PC-3 (cell line): Measurements from ENCODE around the gene DDAH2. TPM values are rescaled to one million over a fixed set of nuclear protein-coding genes. Genes with fewer than 3 reads are reported as not detected.

ENCODE experiments used
- ATAC-seq: fragments of 200-7000 bp; cut with Tn5 transposase; 2 replicates; pipeline ENCODE4 v1.9.1; 2020; ENCODE audit warnings: mild to moderate bottlenecking, moderate library complexity
- BruUV-seq: library from RNA; stranded (reverse); fragments of 400-500 nt; replicated peaks from 2 replicates; lab custom pipeline; 2021; lab: Mats Ljungman, UMichigan
- CTCF ChIA-PET: fragments of 300-600 bp; sonication (Branson Sonifier 250); formaldehyde crosslinking; loops from one replicate; lab custom pipeline; 2022; ENCODE audit warnings: antibody characterized with exemption; lab: Charles Lee
- POLR2A ChIA-PET: fragments of 300-600 bp; sonication (Branson Sonifier 250); formaldehyde crosslinking; loops from one replicate; lab custom pipeline; 2022; ENCODE audit warnings: antibody characterized with exemption; ENCODE audit not compliant: unreplicated experiment; lab: Charles Lee
- DNase-seq: peaks from one replicate; pipeline ENCODE4 v3.0.0-alpha.2; 2015
- H2AFZ ChIP-seq: fragments of 300-600 bp; sonication (generic); 2 replicates; pipeline ENCODE4 v1.6.0; 2016; ENCODE audit warnings: antibody characterized with exemption, low read length
- H3F3A ChIP-seq: fragments of 300-600 bp; sonication (generic); one replicate; pipeline ENCODE4 v1.6.0; 2017; ENCODE audit warnings: antibody characterized with exemption, low read length, control low read depth, mild to moderate bottlenecking; ENCODE audit not compliant: unreplicated experiment
- H3K27ac ChIP-seq: fragments of 300-600 bp; sonication (generic); 2 replicates; pipeline ENCODE4 v1.5.1; 2016; ENCODE audit warnings: mild to moderate bottlenecking, low read length
- H3K27me3 ChIP-seq: fragments of 300-600 bp; sonication (generic); 2 replicates; pipeline ENCODE4 v1.6.1; 2016; ENCODE audit warnings: low read length, mixed read lengths
- H3K36me3 ChIP-seq: fragments of 300-600 bp; sonication (generic); 2 replicates; pipeline ENCODE4 v1.6.1; 2016; ENCODE audit warnings: low read depth, mixed run types, low read length, mixed read lengths
- H3K4me1 ChIP-seq: fragments of 300-600 bp; sonication (generic); 2 replicates; pipeline ENCODE4 v1.5.1; 2016; ENCODE audit warnings: low read length; ENCODE audit not compliant: insufficient read depth
- H3K4me2 ChIP-seq: fragments of 300-600 bp; sonication (generic); 2 replicates; pipeline ENCODE4 v1.6.0; 2016; ENCODE audit warnings: low read length
- H3K4me3 ChIP-seq: fragments of 300-600 bp; sonication (generic); 2 replicates; pipeline ENCODE4 v1.5.1; 2016; ENCODE audit warnings: mild to moderate bottlenecking, low read length, mixed read lengths
- H3K79me2 ChIP-seq: fragments of 300-600 bp; sonication (generic); 2 replicates; pipeline ENCODE4 v1.6.1; 2017; ENCODE audit warnings: low read length, mixed read lengths
- H3K9ac ChIP-seq: fragments of 300-600 bp; sonication (generic); 2 replicates; pipeline ENCODE4 v1.6.0; 2016; ENCODE audit warnings: mild to moderate bottlenecking, low read length
- H3K9me2 ChIP-seq: fragments of 300-600 bp; sonication (generic); replicated peaks from 2 replicates; pipeline ENCODE4 v1.6.1; 2016; ENCODE audit warnings: mixed run types, low read length, mixed read lengths
- H3K9me3 ChIP-seq: fragments of 300-600 bp; sonication (generic); 2 replicates; pipeline ENCODE4 v1.6.1; 2016; ENCODE audit warnings: low read length, mixed read lengths
- H4K20me1 ChIP-seq: fragments of 300-600 bp; sonication (generic); 2 replicates; pipeline ENCODE4 v1.6.1; 2016; ENCODE audit warnings: low read length, mixed read lengths
- CTCF ChIP-seq: fragments of 300-600 bp; sonication (generic); conservative IDR thresholded peaks from 2 replicates; pipeline ENCODE4 v1.5.1; 2017; ENCODE audit warnings: antibody characterized with exemption, low read depth, mild to moderate bottlenecking, low read length
- EZH2 ChIP-seq: fragments of 300-600 bp; sonication (generic); IDR thresholded peaks from one replicate; pipeline ENCODE4 v1.6.1; 2017; ENCODE audit warnings: antibody characterized with exemption, mild to moderate bottlenecking, low read length; ENCODE audit not compliant: unreplicated experiment
- EZH2phosphoT487 ChIP-seq: fragments of 300-600 bp; sonication (generic); IDR thresholded peaks from 2 replicates; pipeline ENCODE4 v1.6.1; 2018; ENCODE audit warnings: mild to moderate bottlenecking, antibody characterized with exemption, low read length, borderline replicate concordance
- intact Hi-C: fragments of 100-400 bp; cut with micrococcal nuclease; formaldehyde crosslinking; loops from 2 replicates; pipeline ENCODE4 v1.9.0; 2023
- total RNA-seq: library from RNA; depleted of rRNA; stranded (reverse); fragments of >200 nt; gene quantifications from 2 replicates; pipeline ENCODE4 v1.2.3, GENCODE V29; 2014

Gene DDAH2
- total RNA-seq, 1 experiment from 2014 or later, result 65.5 TPM

GRCh38 chr6:31692353-31692752 lies 36.7 kb downstream of the DDAH2 start:
- H3K9me3 ChIP-seq, result no peaks in the 10 kb centered on the region

GRCh38 chr6:31691564-31692108 lies 37.5 kb downstream of the DDAH2 start:
- H3F3A ChIP-seq, result no peaks in the 10 kb centered on the region
- POLR2A ChIA-PET, result no interaction called here
- CTCF ChIA-PET, result no interaction called here

More at GRCh38 chr6:31692353-31692752, 36.7 kb downstream of the DDAH2 start:
- no peaks in the 10 kb centered on the region for H3K79me2 ChIP-seq
- DNase-seq, result no peak
- no peak overlapping the region for H2AFZ ChIP-seq
- no peaks in the 10 kb centered on the region for H3K9me2 ChIP-seq
- TF ChIP-seq EZH2 (no peak), EZH2phosphoT487 (no peak), CTCF (no peak)
- BruUV-seq, result no TSS peak
- H3K27ac ChIP-seq, result no peak overlapping the region
- no peak overlapping the region for H3K4me3 ChIP-seq
- no peaks in the 10 kb centered on the region for H4K20me1 ChIP-seq
- no peak overlapping the region for H3K4me2 ChIP-seq
- intact Hi-C loops, result no loop called here
- CTCF ChIA-PET, result no interaction called here
- POLR2A ChIA-PET, result no interaction called here
- peaks cover 8% of the 10 kb centered on the region; the same call in 1 of the 2 replicates for H3K36me3 ChIP-seq
- no peaks in the 10 kb centered on the region for H3K27me3 ChIP-seq
- H3K9ac ChIP-seq, result no peak overlapping the region
- H3F3A ChIP-seq, result no peaks in the 10 kb centered on the region
- ATAC-seq, result no peak
- H3K4me1 ChIP-seq, result 0 out of 2 replicates have a peak, but pooled peaks cover 3% of the 10 kb centered on the region

More at GRCh38 chr6:31691564-31692108, 37.5 kb downstream of the DDAH2 start:
- TF ChIP-seq EZH2phosphoT487 (no peak), CTCF (no peak), EZH2 (no peak)
- Histone ChIP-seq H3K9me3 (no peaks in the 10 kb centered on the region), H3K36me3 (peaks cover 9% of the 10 kb centered on the region; the same call in 1 of the 2 replicates), H3K4me1 (0 out of 2 replicates have a peak, but pooled peaks cover 3% of the 10 kb centered on the region), H3K79me2 (no peaks in the 10 kb centered on the region), H2AFZ (no peak overlapping the region), H3K4me2 (no peak overlapping the region), H3K9ac (no peak overlapping the region), H3K4me3 (no peak overlapping the region), H4K20me1 (no peaks in the 10 kb centered on the region), H3K27me3 (no peaks in the 10 kb centered on the region), H3K27ac (no peak overlapping the region), H3K9me2 (no peaks in the 10 kb centered on the region)
- BruUV-seq, result no TSS peak
- DNase-seq, result no peak
- ATAC-seq, result no peak
- intact Hi-C loops, result no loop called here
